Kidney glomerular epithelial cell (primary cell): ENCODE data around the gene NMU.
"Not testable (repeated sequence)": the region's sequence is repeated elsewhere in the genome, so short reads cannot be mapped to it uniquely, and the experiment has no call there.

ENCODE experiments used
- DNase-seq: peaks from one replicate; lab custom pipeline; 2025; lab: John Stamatoyannopoulos, UW

The NMU gene

DNA sequence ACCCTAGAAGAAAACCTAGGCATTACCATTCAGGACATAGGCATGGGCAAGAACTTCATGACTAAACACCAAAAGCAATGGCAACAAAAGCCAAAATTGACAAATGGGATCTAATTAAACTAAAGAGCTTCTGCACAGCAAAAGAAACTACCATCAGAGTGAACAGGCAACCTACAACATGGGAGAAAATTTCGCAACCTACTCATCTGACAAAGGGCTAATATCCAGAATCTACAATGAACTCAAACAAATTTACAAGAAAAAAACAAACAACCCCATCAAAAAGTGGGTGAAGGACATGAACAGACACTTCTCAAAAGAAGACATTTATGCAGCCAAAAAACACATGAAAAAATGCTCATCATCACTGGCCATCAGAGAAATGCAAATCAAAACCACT lies 12.0 kb downstream of the NMU start:
- DNase-seq = not testable (repeated sequence)

GRCh38 chr4:55618546-55619143 lies 17.5 kb downstream of the NMU start:
- no peak for DNase-seq

DNA sequence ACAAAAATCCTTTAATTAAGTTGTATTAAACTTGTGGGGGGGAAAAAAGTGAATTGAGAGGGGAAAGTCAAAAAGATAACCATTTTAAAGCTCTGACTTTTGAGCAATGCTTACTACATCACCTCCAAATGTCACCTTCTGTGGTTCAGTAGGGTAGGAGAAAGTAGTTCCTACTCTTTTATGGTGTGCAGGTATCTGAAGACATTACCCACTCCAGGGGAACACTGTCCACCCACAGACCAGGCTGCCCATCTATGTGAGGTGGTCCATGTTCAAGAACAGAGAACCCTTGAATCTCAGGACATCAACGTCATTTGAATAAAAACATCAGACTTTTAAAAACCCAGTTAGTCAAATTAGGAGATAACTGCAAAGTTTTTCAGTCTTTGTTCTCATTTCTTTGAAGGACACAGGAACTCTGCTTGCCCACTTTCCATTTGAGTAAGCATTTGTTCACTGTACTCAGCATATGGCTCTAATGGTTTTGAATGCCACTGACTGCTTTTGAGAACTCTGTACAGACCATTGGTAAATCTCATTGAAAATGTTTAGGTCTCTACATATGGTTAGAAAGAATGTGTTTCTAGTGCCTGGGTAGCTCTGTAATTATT lies 18.4 kb downstream of the NMU start:
- no peak for DNase-seq

DNA sequence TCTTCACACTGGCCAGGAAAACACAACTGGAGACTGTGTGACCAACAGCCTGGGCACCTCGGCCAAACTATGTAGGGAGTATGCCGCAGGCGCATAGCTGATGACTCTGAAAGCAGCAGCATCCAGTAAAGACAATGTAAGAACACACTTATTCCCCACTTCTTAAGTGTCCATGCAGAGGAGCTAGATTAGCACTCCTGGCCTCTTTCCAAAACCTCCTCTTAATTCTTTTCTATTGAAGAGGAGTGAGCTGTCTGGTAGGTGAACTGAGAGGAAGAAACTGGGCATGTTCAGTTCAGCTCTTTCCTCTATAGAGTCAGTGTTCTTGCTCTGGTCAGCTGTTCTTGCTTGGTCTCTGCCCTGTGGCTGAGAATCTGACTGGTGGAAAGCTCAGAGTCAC lies 21.1 kb downstream of the NMU start:
- DNase-seq = no peak

- DNase-seq = no peak
Measured at GRCh38 chr4:55613621-55614020, 22.5 kb downstream of the NMU start.

DNA sequence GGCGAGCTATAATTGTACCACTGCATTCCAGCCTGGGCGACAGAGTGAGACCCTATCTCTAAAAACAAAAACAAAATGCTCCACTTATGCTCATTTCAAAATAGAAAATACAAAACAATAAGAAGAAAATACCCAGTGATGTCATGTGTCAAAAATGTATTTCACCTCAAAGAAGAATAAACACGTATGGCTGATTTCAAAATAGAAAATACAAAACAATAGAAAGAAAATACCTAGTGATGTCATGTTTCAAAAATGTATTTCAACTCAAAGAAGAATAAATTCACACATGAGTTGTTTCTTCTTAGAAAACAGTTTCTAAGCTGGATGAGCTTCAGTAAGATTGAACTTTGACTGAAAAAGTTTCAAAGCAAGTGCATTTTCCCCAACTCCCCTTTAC lies 23.8 kb downstream of the NMU start:
- peak; percentile 42 for DNase-seq

- DNase-seq = no peak
Measured at GRCh38 chr4:55611358-55612059, 24.6 kb downstream of the NMU start.

DNA sequence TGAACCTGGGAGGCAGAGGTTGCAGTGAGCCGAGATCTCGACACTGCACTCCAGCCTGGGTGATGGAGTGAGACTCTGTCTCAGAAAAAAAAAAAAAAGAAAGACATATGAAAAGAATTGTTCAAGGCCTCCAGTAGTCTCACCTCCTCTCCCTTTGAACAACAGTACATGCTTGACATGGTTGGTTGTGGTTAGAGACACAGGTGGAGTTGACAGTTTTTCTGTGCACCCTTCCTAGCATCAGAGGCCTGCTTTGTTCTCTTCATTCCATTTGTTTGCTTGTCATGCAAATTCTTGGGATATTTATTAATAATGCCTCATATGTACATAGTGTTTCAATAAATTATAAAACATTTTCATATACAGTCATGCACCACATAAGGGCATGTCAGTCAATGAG lies 25.7 kb downstream of the NMU start:
- DNase-seq = no peak

- DNase-seq = no peak
Measured at GRCh38 chr4:55609393-55609866, 26.7 kb downstream of the NMU start.

- no peak for DNase-seq
Measured at GRCh38 chr4:55608591-55608990, 27.5 kb downstream of the NMU start.

- DNase-seq = no peak
Measured at GRCh38 chr4:55604996-55605395, 31.1 kb downstream of the NMU start.

DNA sequence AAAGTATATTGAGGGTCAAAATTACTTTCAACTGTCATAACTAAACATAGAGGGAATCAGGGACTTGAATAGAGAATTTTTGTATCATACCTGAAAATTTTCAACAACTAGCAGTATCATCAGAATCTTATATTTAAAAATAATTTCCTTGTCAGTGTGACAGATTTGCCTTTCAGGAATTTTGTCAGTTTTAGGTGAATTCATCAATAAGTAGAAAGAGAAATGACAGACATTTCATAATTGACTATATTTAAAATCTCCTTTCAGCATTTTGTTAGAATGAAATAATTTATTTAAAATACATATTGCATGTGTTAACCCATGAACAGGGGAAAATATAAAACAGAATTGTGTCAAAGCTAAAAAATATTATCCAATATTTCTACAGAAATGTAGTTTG lies 35.5 kb downstream of the NMU start:
- no peak for DNase-seq

GRCh38 chr4:55598641-55599040 lies 37.5 kb downstream of the NMU start:
- no peak for DNase-seq

GRCh38 chr4:55592014-55592413 lies 44.1 kb downstream of the NMU start, which contains the start of gene PDCL2:
PDCL2 (minus strand) TSS chr4:55592245; CDS start chr4:55592109, 136 bp downstream.
- DNase-seq = no peak

- no peak for DNase-seq
Measured at GRCh38 chr4:55588160-55588559, 47.9 kb downstream of the NMU start.

GRCh38 chr4:55582773-55583172 lies 53.3 kb downstream of the NMU start:
- DNase-seq = not testable (repeated sequence)

GRCh38 chr4:55578341-55579010 lies 57.6 kb downstream of the NMU start:
- DNase-seq = no peak

DNA sequence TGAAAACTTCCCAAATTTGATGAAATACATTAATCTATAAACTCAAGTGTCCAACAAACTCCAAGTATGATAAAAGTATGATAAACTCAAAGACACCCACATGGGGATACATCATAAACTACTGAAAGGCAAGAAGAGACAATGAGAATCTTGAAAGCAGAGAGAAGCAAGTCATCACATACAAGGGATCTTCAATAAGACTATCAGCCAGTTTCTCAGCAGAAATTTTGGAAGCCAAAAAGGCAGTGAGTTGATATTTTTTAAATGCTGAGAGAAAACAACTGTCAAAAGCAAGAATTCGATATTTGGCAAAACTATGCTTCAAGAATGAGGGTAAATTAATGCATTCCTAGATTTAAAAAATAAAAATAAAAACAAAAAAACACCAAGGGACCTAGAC lies 60.6 kb downstream of the NMU start:
- no peak for DNase-seq

GRCh38 chr4:55574252-55574651 lies 61.8 kb downstream of the NMU start:
- DNase-seq = no peak

GRCh38 chr4:55571806-55572205 lies 64.3 kb downstream of the NMU start:
- no peak for DNase-seq

DNA sequence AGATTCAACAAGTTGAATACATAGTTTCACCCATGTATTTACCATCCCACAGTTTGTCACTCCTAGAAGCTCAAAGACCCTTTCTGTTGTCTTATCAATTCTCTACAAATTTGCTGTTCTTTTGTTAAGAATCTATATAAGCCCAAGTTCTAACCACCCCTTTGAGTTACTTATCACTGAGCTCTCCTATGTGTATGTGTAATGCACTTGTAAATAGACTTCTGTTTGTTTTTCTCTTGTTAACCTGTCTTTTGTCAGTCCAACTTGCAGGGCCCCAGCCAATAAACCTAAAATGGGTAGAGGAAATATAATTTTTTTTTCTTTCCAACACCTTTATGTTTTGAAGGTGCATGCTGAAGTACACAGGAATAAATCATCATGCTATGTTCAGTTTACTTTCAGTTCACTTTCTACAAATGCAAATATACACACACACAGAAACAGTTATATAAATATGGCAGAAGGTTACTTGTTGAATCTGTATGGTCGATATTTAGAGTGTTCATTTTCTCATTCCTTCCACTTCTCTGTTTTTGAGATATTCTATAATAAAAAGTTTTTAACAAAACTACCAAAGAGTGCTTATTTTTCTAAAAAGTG lies 67.1 kb downstream of the NMU start:
- DNase-seq = no peak

DNA sequence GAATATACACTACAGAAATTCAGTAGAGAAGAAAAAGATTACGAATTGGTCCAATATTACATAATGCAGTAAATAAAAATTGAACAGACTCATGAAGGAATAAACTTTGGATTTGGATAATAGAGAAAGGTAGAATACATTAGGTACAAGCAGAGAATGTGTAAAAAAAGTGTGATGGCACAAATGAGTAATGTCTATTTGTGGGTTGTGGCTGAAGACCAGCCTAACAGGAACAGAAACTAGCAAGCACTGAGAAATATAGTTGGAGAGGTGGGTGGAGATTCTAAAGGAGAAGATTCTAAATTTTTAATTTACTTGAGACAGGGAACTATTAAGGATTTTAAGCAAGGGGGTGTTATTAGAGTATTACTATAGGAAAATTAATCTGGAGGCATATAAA lies 74.2 kb downstream of the NMU start:
- DNase-seq = no peak
